Ovary (tissue), 3 donors: ENCODE measurements around the gene TTC23.

Source experiments
- POLR2A ChIP-seq: fragments of 450-650 bp; IDR thresholded peaks from one replicate; pipeline ENCODE4 v1.6.1; 2017; ENCODE audit warnings: antibody characterized with exemption, mild to moderate bottlenecking, moderate library complexity
- TF ChIP-seq, protein P1 (sequence below), 3 donors: fragments of 450-650 bp in 2 of 3; fragments of 200-600 bp in 1 of 3; IDR thresholded peaks; one replicate each; pipeline versions ENCODE4 v1.5.1 to v1.8.0; 2016 to 2022; ENCODE audit warnings: antibody characterized with exemption in 3 of 3, mild to moderate bottlenecking in 1 of 3
- donor health status: DM: no; HTN: no; CAD: no.

- TF ChIP-seq, protein P1, sequence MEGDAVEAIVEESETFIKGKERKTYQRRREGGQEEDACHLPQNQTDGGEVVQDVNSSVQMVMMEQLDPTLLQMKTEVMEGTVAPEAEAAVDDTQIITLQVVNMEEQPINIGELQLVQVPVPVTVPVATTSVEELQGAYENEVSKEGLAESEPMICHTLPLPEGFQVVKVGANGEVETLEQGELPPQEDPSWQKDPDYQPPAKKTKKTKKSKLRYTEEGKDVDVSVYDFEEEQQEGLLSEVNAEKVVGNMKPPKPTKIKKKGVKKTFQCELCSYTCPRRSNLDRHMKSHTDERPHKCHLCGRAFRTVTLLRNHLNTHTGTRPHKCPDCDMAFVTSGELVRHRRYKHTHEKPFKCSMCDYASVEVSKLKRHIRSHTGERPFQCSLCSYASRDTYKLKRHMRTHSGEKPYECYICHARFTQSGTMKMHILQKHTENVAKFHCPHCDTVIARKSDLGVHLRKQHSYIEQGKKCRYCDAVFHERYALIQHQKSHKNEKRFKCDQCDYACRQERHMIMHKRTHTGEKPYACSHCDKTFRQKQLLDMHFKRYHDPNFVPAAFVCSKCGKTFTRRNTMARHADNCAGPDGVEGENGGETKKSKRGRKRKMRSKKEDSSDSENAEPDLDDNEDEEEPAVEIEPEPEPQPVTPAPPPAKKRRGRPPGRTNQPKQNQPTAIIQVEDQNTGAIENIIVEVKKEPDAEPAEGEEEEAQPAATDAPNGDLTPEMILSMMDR (IDR thresholded peaks at IDR 0.05): no peak
- TF ChIP-seq POLR2A: no peak
These were observed 140.4 kb downstream of the TTC23 start for GRCh38 chr15:99108993-99109392.
